ENCODE data around the gene TLN1. TPM values are rescaled to one million over a fixed set of nuclear protein-coding genes. Genes with fewer than 3 reads are reported as not detected.

Gene TLN1
- total RNA-seq, 1 experiment from 2014 or later, result 109 TPM

DNA sequence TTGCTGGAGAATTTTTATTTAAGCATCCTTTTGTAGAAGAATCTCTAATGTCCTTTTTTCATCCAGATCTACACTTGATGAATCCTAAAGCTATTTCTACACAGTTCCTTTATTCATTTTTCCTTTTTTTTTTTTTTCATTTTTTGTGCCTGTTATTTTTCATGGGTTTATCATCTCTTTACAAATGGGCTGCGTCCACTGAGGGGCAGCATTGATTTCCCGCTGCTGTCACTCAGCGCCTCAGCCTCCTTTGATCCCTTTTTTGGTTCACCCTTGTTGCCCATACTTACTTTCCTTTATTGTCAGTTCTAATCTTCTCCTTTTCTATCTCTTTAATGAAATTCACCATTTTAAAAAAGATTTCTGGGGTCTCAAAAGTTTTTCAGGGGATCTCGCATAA lies 27.8 kb upstream of the TLN1 start (continued):
- TF ChIP-seq, protein P1, sequence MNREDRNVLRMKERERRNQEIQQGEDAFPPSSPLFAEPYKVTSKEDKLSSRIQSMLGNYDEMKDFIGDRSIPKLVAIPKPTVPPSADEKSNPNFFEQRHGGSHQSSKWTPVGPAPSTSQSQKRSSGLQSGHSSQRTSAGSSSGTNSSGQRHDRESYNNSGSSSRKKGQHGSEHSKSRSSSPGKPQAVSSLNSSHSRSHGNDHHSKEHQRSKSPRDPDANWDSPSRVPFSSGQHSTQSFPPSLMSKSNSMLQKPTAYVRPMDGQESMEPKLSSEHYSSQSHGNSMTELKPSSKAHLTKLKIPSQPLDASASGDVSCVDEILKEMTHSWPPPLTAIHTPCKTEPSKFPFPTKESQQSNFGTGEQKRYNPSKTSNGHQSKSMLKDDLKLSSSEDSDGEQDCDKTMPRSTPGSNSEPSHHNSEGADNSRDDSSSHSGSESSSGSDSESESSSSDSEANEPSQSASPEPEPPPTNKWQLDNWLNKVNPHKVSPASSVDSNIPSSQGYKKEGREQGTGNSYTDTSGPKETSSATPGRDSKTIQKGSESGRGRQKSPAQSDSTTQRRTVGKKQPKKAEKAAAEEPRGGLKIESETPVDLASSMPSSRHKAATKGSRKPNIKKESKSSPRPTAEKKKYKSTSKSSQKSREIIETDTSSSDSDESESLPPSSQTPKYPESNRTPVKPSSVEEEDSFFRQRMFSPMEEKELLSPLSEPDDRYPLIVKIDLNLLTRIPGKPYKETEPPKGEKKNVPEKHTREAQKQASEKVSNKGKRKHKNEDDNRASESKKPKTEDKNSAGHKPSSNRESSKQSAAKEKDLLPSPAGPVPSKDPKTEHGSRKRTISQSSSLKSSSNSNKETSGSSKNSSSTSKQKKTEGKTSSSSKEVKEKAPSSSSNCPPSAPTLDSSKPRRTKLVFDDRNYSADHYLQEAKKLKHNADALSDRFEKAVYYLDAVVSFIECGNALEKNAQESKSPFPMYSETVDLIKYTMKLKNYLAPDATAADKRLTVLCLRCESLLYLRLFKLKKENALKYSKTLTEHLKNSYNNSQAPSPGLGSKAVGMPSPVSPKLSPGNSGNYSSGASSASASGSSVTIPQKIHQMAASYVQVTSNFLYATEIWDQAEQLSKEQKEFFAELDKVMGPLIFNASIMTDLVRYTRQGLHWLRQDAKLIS (CRISPR knock-in tag; IDR thresholded peaks at IDR 0.05; ENCODE audit: borderline replicate concordance), result no peak
- TF ChIP-seq IRF1 (CRISPR knock-in tag; IDR thresholded peaks at IDR 0.05) (no peak), CBFB (CRISPR knock-in tag; IDR thresholded peaks at IDR 0.05; ENCODE audit: low read depth) (no peak), FOXJ3 (CRISPR knock-in tag; IDR thresholded peaks at IDR 0.05; ENCODE audit: borderline replicate concordance) (no peak)
- TF ChIP-seq, protein P2, sequence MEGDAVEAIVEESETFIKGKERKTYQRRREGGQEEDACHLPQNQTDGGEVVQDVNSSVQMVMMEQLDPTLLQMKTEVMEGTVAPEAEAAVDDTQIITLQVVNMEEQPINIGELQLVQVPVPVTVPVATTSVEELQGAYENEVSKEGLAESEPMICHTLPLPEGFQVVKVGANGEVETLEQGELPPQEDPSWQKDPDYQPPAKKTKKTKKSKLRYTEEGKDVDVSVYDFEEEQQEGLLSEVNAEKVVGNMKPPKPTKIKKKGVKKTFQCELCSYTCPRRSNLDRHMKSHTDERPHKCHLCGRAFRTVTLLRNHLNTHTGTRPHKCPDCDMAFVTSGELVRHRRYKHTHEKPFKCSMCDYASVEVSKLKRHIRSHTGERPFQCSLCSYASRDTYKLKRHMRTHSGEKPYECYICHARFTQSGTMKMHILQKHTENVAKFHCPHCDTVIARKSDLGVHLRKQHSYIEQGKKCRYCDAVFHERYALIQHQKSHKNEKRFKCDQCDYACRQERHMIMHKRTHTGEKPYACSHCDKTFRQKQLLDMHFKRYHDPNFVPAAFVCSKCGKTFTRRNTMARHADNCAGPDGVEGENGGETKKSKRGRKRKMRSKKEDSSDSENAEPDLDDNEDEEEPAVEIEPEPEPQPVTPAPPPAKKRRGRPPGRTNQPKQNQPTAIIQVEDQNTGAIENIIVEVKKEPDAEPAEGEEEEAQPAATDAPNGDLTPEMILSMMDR (IDR thresholded peaks at IDR 0.05), result no peak

GRCh38 chr9:35758475-35759050 lies 26.6 kb upstream of the TLN1 start:
- Mint-ChIP-seq H3K27ac (peak overlapping the region; percentile 1), H3K36me3 (peaks cover 9% of the 10 kb centered on the region), H3K27me3 (ENCODE audit: low read depth) (no peaks in the 10 kb centered on the region), H3K4me1 (peaks cover 37% of the 10 kb centered on the region), H3K9me3 (no peaks in the 10 kb centered on the region), H3K4me3 (peak overlapping the region; percentile 89)
- no peak for DNase-seq (ENCODE audit: low spot score)
- ChIA-PET CTCF (interaction anchor here (0.5 kb wide), 1 partner anchor 9 kb away, joined by 4 read pairs; no protein-coding TSS in a partner anchor), POLR2A (interaction anchor here (0.7 to 0.8 kb wide), 2 partner anchors 71 to 1279 kb away, joined by 3 to 5 read pairs; no protein-coding TSS in a partner anchor)
- TF ChIP-seq ZNF121 (CRISPR knock-in tag; IDR thresholded peaks at IDR 0.05), result no peak
- no peak for TF ChIP-seq IRF1 (CRISPR knock-in tag; IDR thresholded peaks at IDR 0.05)
- TF ChIP-seq FOXJ3 (CRISPR knock-in tag; IDR thresholded peaks at IDR 0.05; ENCODE audit: borderline replicate concordance), result no peak
- no peak for TF ChIP-seq ZSCAN18 (CRISPR knock-in tag; IDR thresholded peaks at IDR 0.05)
- TF ChIP-seq, protein P3, sequence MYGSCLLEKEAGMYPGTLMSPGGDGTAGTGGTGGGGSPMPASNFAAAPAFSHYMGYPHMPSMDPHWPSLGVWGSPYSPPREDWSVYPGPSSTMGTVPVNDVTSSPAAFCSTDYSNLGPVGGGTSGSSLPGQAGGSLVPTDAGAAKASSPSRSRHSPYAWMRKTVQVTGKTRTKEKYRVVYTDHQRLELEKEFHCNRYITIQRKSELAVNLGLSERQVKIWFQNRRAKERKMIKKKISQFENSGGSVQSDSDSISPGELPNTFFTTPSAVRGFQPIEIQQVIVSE (CRISPR knock-in tag; IDR thresholded peaks at IDR 0.05; ENCODE audit: borderline replicate concordance), result no peak
- no peak for TF ChIP-seq FOXK1 (CRISPR knock-in tag; IDR thresholded peaks at IDR 0.05)
- TF ChIP-seq SP1 (CRISPR knock-in tag; conservative IDR thresholded peaks at IDR 0.05), result no peak
- TF ChIP-seq, protein P2 (IDR thresholded peaks at IDR 0.05), result no peak
- no peak for TF ChIP-seq NFATC4 (CRISPR knock-in tag; IDR thresholded peaks at IDR 0.05)
- TF ChIP-seq MLX (CRISPR knock-in tag; IDR thresholded peaks at IDR 0.05), result no peak
- TF ChIP-seq, protein P4, sequence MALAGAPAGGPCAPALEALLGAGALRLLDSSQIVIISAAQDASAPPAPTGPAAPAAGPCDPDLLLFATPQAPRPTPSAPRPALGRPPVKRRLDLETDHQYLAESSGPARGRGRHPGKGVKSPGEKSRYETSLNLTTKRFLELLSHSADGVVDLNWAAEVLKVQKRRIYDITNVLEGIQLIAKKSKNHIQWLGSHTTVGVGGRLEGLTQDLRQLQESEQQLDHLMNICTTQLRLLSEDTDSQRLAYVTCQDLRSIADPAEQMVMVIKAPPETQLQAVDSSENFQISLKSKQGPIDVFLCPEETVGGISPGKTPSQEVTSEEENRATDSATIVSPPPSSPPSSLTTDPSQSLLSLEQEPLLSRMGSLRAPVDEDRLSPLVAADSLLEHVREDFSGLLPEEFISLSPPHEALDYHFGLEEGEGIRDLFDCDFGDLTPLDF (CRISPR knock-in tag; IDR thresholded peaks at IDR 0.05), result no peak
- TF ChIP-seq TP53 (CRISPR knock-in tag; IDR thresholded peaks at IDR 0.05), result no peak
- ATAC-seq, result no peak

All from WTC11 (cell line).